GM21529 (cell line): ENCODE measurements around the gene WDR91.
"Not testable (repeated sequence)": the region's sequence is repeated elsewhere in the genome, so short reads cannot be mapped to it uniquely, and the experiment has no call there.

Source experiments
- ATAC-seq: cut with Tn5 transposase; IDR thresholded peaks from one replicate; pipeline ENCODE4 v1.9.1; 2021; ENCODE audit not compliant: unreplicated experiment

Gene WDR91

DNA sequence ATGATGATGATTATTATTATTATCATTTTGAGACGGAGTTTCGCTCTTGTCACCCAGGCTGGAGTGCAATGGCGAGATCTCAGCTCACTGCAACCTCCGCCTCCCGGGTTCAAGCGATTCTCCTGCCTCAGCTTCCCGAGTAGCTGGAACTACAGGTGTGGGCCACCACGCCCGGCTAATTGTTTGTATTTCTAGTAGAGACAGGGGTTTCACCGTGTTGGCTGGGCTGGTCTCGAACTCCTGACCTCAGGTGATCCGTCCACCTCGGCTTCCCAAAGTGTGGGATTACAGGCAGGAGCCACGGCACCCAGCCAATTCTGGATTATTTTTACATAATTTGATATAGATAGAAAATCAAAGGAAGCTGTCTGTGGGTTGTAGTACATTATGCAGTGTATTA lies 22.8 kb upstream of the WDR91 start:
- not testable (repeated sequence) for ATAC-seq

- no peak for ATAC-seq
These were observed 22.2 kb upstream of the WDR91 start, which contains the start of gene STRA8 for GRCh38 chr7:135233570-135233969. Gene STRA8, plus strand, starts transcription at chr7:135233838. Its CDS starts 6,687 bp downstream, at chr7:135240525.

DNA sequence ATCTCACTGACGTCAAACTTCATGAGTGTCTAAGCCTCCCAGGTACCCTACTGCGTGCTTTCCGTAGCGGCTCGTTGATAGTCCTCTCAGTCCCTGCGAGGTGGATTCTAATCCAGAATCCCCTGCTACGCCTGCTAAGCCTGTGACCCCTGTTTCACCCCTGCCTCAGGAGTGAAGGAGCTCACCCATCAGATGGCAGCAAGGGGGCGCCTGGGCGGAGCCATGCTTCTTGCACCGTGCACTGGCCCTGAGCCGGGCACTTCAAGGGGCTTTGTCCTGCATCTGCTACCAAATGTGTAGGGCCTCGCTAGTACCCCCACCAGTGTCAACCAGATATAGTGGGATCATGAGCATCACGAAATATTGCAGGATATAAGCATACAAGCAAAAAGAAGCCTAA lies 21.4 kb upstream of the WDR91 start:
- no peak for ATAC-seq

GRCh38 chr7:135232087-135232486 lies 20.8 kb upstream of the WDR91 start:
- ATAC-seq = no peak

- no peak for ATAC-seq
These were observed 20.4 kb upstream of the WDR91 start for GRCh38 chr7:135231686-135232085.

GRCh38 chr7:135224027-135224426 lies 12.7 kb upstream of the WDR91 start:
- no peak for ATAC-seq

DNA sequence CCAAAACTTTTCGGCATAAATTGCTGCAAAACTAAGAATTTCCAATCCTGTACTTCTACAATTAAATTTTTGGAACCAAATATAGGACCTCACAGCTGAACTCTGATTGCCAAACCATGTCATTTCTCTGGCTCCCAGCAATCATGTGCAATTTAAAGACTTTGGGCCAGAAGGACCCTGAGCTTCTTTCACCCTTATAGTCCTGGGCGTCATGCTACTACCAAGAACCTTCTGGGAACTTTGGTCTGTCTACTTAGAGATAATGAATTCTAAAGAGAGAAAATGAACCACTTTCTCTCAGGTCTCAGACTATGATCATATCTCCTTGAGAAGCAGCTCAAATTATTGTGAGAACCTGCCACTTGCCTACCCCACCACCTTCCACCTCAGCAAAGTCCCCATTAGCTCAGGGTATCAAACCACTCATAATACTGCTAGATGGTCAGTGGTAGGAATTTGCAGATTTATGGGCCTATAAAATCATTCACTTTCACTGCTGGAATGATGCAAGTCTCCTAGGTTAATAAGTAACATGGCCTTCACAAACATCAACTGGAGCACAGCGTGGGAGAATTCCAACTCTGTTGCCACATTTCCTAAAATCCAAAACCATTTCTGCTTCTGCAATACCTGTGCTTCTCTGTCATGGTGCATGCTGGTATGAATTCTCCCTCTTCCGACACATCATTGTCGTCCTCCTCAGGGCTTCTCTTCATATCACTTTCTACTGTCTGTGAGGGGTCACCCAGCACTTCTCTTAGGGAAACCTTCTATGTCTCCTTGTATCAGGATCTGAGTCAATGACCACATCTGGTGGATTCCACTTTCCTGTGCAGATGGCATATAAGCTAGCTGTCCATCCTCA lies 6.6 kb upstream of the WDR91 start:
- no peak for ATAC-seq

- ATAC-seq = no peak
These were observed 4.4 kb upstream of the WDR91 start for GRCh38 chr7:135215698-135216097.

- no peak for ATAC-seq
These were observed 3.9 kb upstream of the WDR91 start for GRCh38 chr7:135215180-135215579.

GRCh38 chr7:135213831-135214230 lies 2.5 kb upstream of the WDR91 start:
- ATAC-seq = no peak

- not testable (repeated sequence) for ATAC-seq
These were observed 790 bp upstream of the WDR91 start for GRCh38 chr7:135211946-135212685.

DNA sequence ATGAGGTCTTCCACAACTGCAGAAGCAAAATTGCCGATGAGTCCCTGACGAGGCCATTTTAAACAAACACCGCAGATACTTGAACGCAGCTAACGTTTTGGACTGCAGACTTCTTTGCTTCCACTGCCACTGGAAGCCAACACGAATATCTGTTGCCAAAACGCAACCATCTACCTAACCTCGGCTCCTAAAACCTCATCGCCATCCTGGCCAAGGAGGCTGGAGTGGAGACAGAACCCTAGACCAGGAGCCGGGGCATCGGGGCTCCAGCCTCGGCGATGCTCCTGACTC lies 493 bp downstream of the WDR91 start:
- peak; percentile 0 for ATAC-seq

DNA sequence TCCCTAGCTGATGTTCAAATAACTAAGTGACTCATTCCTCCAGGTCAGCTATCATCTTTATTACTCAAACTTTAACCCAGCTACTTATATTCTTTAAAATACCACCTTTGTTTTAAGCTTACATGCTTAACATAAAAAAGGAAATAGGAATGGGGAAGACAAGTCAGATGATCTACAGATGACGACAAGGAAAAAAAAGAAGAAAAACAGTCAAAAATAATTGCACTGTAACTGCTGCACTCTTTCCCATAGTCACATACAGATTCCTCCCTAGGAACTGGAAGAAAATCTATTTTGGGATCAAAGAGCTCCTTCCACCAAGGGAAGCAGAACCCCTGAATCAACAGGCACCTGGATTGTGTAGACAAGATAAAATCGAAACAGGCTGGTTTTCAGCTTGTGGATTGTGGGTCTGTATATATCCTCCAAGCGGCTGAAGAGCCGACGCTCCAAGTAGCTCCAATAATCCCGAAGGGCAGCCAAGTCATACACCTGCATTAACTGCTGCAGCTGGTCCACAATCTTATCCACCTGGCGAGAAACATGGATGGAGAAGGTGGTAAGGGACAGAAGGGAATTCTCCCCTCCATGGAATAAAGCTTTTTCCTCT lies 2.0 kb downstream of the WDR91 start:
- ATAC-seq = no peak

- ATAC-seq = no peak
These were observed 3.1 kb downstream of the WDR91 start for GRCh38 chr7:135208102-135208793.

DNA sequence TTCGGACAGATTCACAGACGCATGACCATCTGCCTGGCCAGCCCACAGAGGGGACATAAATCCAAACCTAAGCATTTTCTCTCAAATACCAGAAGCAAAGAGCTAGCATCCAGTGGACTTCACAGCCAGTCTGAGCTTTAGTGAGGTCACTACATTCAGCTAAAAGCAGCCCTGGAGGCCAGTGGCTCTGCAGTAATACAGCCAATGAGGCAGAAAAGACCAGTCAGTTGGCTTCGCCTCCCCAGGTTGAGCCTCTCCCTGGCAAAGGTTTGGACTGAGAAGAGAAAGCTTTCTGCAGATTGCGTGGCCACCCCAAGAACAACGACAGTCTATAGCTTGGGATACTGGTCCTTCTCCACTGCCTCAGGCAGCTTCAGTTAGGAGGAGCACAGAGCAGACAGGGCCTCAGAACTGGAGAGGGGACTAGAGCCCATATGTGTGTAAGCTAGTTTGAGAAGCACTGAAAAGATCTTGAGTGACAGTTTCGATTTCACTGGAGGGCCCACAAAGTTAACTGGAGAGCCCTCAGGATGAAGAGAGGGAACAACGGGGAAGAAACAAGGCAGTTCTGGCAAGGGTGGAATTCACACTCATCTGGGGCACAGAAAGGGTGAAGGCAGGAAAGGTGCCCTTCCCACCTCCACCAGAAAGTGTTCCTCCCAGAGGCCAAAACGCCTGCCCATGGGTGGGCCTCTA lies 3.8 kb downstream of the WDR91 start:
- ATAC-seq = peak; percentile 12

- peak; percentile 32 for ATAC-seq
These were observed 4.4 kb downstream of the WDR91 start for GRCh38 chr7:135206941-135207391.

GRCh38 chr7:135205850-135206249 lies 5.5 kb downstream of the WDR91 start:
- ATAC-seq = no peak

DNA sequence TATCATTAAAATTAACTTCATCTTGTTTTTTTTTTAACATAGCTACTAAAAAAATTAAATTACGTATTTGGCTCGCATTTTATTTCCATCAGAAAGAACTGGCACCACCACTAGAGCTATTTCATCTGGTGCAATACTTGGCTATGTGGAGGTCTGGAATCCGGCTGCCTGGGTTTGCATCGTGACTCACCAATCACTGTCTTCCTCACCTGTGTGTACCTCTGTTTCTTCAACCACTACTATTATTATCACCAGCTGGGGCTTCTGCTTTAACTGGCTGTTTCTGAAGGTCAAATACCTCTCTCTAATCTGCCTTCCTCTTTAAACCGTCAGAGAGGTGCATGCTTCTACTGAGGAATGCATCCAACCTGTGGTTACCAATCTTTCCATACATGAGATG lies 6.5 kb downstream of the WDR91 start:
- ATAC-seq = no peak

DNA sequence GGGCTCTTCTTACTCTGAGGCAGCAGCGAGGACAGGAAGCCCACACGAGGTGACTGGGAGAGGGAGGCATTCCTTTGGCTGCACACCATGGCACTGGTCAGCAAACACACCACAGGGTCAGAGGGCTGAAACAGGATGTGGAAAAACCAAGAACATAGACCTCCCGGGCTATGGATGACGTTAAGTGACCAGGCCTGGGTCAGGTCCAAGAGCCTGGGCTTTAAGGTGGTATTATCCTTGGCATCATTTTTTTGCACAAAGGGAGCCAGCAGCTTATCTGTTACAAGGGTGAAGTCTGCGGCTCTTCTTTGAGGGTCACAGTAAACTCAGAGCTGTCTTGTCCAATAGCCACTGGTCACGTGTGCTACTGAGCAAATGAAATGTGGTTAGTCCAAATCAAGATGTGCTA lies 7.0 kb downstream of the WDR91 start:
- no peak for ATAC-seq

DNA sequence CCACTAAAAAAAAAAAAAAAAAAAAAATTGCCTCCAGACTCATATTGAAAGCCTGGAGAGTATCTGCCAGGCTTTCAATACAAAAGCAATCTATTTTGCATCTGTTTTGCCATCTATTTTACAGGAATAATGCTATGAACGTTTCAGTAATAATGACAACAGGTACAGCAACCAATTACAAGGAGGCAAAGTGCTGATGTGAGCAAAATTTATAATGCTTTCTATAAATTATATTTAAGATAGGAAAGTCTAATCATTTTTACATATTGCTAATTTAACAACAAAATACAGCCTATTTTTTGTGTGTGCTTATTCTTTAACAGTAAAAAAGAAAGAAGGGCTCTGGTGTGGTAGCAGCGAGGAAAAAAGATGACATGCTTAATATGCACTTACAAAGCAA lies 10.0 kb downstream of the WDR91 start:
- ATAC-seq = no peak
